Endothelial cell of umbilical vein (primary cell): ENCODE data around the gene NEDD4.

ENCODE experiments used
- EZH2 ChIP-seq: IDR thresholded peaks from 2 replicates; pipeline ENCODE4 v1.6.1; 2012; ENCODE audit warnings: borderline replicate concordance, low read depth, mild to moderate bottlenecking, moderate library complexity, low read length, inconsistent platforms; ENCODE audit not compliant: severe bottlenecking
- FOS ChIP-seq: IDR thresholded peaks from 2 replicates; pipeline ENCODE4 v1.6.1; 2011; ENCODE audit warnings: mild to moderate bottlenecking, low read length, moderate library complexity, borderline replicate concordance; ENCODE audit not compliant: insufficient read depth
- POLR2A ChIP-seq: IDR thresholded peaks from 2 replicates; pipeline ENCODE4 v1.6.1; 2012; ENCODE audit warnings: low read depth, mild to moderate bottlenecking, control low read depth, low read length
- TF ChIP-seq, protein P1 (sequence below), 2 donors: IDR thresholded peaks; 1 replicate in 1 of 2; 2 replicates in 1 of 2; pipeline ENCODE4 v1.5.1; 2011; ENCODE audit warnings: low read length in 2 of 2, mild to moderate bottlenecking in 2 of 2, moderate library complexity in 2 of 2, control low read depth in 1 of 2, inconsistent platforms in 1 of 2, low read depth in 1 of 2; ENCODE audit not compliant: insufficient read depth in 1 of 2; ENCODE audit errors: extremely low read depth in 1 of 2

DNA sequence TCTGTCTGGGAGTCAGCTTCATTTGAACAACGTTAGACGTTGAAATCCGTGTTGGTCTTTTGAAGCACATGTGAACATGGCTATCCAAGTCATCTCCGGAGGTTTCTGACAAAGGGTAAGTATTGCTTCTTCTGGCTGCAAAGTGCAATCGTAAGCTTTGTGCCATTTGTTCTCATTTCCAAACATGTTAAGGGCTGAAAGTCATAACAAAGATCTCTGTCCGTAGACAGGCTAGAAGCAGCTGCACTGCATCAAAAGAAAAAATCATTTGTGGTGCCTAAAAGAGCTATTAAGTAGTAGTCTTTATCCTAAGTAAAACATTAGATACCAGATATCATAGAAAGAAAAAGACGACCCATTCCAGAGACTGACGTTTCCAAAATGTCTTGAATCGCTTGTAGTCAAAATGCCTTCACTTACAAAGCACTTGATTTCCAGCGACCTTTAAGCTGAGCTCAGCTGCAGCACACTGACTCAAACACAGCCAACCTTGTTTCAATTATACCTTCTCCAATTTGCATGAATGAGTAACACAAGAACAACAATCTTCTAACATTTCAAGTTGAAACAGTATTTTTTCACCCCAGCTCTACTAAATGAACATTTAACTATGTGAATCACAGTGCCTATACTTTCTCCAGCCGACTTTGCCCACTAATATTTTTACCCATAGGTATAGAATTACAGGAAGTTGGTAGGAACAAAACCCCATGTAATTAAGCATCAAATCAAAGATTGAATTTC, 76.6 kb downstream of the NEDD4 start:
- TF ChIP-seq FOS: no peak
- no peak for TF ChIP-seq POLR2A
- TF ChIP-seq, protein P1, sequence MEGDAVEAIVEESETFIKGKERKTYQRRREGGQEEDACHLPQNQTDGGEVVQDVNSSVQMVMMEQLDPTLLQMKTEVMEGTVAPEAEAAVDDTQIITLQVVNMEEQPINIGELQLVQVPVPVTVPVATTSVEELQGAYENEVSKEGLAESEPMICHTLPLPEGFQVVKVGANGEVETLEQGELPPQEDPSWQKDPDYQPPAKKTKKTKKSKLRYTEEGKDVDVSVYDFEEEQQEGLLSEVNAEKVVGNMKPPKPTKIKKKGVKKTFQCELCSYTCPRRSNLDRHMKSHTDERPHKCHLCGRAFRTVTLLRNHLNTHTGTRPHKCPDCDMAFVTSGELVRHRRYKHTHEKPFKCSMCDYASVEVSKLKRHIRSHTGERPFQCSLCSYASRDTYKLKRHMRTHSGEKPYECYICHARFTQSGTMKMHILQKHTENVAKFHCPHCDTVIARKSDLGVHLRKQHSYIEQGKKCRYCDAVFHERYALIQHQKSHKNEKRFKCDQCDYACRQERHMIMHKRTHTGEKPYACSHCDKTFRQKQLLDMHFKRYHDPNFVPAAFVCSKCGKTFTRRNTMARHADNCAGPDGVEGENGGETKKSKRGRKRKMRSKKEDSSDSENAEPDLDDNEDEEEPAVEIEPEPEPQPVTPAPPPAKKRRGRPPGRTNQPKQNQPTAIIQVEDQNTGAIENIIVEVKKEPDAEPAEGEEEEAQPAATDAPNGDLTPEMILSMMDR (IDR thresholded peaks at IDR 0.05; ENCODE audit: extremely low read depth in 1 of 2, insufficient read depth in 1 of 2, low read depth in 1 of 2, low read length in 2 of 2): no peak
- TF ChIP-seq EZH2: no peak
